HEK293 (cell line): Measurements from ENCODE around the gene TNFRSF11A.

Experiments
- PRDM1 ChIP-seq: fragments of 450-650 bp; formaldehyde crosslinking; IDR thresholded peaks from 2 replicates; pipeline ENCODE4; 2016; ENCODE audit warnings: missing biosample characterization, missing genetic modification characterization
- SP2 ChIP-seq: fragments of 450-650 bp; formaldehyde crosslinking; IDR thresholded peaks from 2 replicates; pipeline ENCODE4 v1.5.1; 2016; ENCODE audit warnings: missing biosample characterization, missing genetic modification characterization
- ZBTB11 ChIP-seq: fragments of 450-650 bp; formaldehyde crosslinking; conservative IDR thresholded peaks from 2 replicates; pipeline ENCODE4 v1.5.1; 2016; ENCODE audit warnings: low read depth, missing biosample characterization, missing genetic modification characterization
- ZBTB49 ChIP-seq: fragments of 450-650 bp; formaldehyde crosslinking; IDR thresholded peaks from 2 replicates; pipeline ENCODE4 v1.5.1; 2016; ENCODE audit warnings: missing biosample characterization, missing genetic modification characterization, low read depth
- ZFP37 ChIP-seq: fragments of 450-650 bp; formaldehyde crosslinking; IDR thresholded peaks from 2 replicates; pipeline ENCODE4 v1.5.1; 2016; ENCODE audit warnings: missing biosample characterization, missing genetic modification characterization
- ZNF132 ChIP-seq: fragments of 450-650 bp; formaldehyde crosslinking; IDR thresholded peaks from 2 replicates; pipeline ENCODE4 v1.5.1; 2017; ENCODE audit warnings: missing biosample characterization, missing genetic modification characterization, borderline replicate concordance
- ZNF138 ChIP-seq: fragments of 450-650 bp; formaldehyde crosslinking; IDR thresholded peaks from 2 replicates; pipeline ENCODE4 v1.5.1; 2016; ENCODE audit warnings: missing biosample characterization, missing genetic modification characterization, borderline replicate concordance

- TF ChIP-seq ZFP37 (tag by site-specific recombination) (no peak), ZNF138 (no peak), PRDM1 (tag by site-specific recombination) (no peak), SP2 (tag by site-specific recombination) (no peak), ZNF132 (tag by site-specific recombination) (no peak), ZBTB11 (tag by site-specific recombination) (no peak), ZBTB49 (no peak)
These were observed 47.0 kb downstream of the TNFRSF11A start for GRCh38 chr18:62372156-62372555.
